ENCODE results near the gene TRMT1.

TRMT1 gene

GRCh38 chr19:13102416-13102665, 14.2 kb downstream of the TRMT1 start:
- no peak for DNase-seq (ENCODE audit: low read depth)

- DNase-seq (ENCODE audit: low read depth): no peak
Observed at GRCh38 chr19:13101590-13102415, 14.7 kb downstream of the TRMT1 start.

- DNase-seq (ENCODE audit: low read depth): no peak
Observed at GRCh38 chr19:13100841-13101589, 15.5 kb downstream of the TRMT1 start.

- no peak for DNase-seq (ENCODE audit: low read depth)
Observed at GRCh38 chr19:13100031-13100588, 16.4 kb downstream of the TRMT1 start.

GRCh38 chr19:13099073-13099999, 17.2 kb downstream of the TRMT1 start:
- DNase-seq (ENCODE audit: low read depth): no peak

GRCh38 chr19:13098277-13099072, 18.1 kb downstream of the TRMT1 start:
- DNase-seq (ENCODE audit: low read depth): no peak

- no peak for DNase-seq (ENCODE audit: low read depth)
Observed at GRCh38 chr19:13097463-13098258, 18.9 kb downstream of the TRMT1 start.

- DNase-seq (ENCODE audit: low read depth): no peak
Observed at GRCh38 chr19:13097033-13097462, 19.5 kb downstream of the TRMT1 start.

GRCh38 chr19:13095934-13096927, 20.3 kb downstream of the TRMT1 start:
- DNase-seq (ENCODE audit: low read depth): no peak

- no peak for DNase-seq (ENCODE audit: low read depth)
Observed at GRCh38 chr19:13095393-13095784, 21.2 kb downstream of the TRMT1 start.

GRCh38 chr19:13094771-13095392, 21.7 kb downstream of the TRMT1 start:
- DNase-seq (ENCODE audit: low read depth): no peak

- DNase-seq (ENCODE audit: low read depth): no peak
Observed at GRCh38 chr19:13094106-13094504, 22.4 kb downstream of the TRMT1 start.

GRCh38 chr19:13093407-13094105, 23.0 kb downstream of the TRMT1 start:
- DNase-seq (ENCODE audit: low read depth): peak; percentile 46

- no peak for DNase-seq (ENCODE audit: low read depth)
Observed at GRCh38 chr19:13092606-13093235, 23.8 kb downstream of the TRMT1 start.

- DNase-seq (ENCODE audit: low read depth): no peak
Observed at GRCh38 chr19:13092158-13092543, 24.4 kb downstream of the TRMT1 start.

GRCh38 chr19:13091400-13092157, 25.0 kb downstream of the TRMT1 start:
- DNase-seq (ENCODE audit: low read depth): peak; percentile 43
